GM21717 (cell line): ENCODE results near the gene RABGGTB.
"Not testable (repeated sequence)": the region's sequence is repeated elsewhere in the genome, so short reads cannot be mapped to it uniquely, and the experiment has no call there.

Experiments used
- ATAC-seq: cut with Tn5 transposase; IDR thresholded peaks from one replicate; pipeline ENCODE4 v1.9.1; 2021; ENCODE audit warnings: mild to moderate bottlenecking, moderate library complexity; ENCODE audit not compliant: unreplicated experiment

Gene RABGGTB

DNA sequence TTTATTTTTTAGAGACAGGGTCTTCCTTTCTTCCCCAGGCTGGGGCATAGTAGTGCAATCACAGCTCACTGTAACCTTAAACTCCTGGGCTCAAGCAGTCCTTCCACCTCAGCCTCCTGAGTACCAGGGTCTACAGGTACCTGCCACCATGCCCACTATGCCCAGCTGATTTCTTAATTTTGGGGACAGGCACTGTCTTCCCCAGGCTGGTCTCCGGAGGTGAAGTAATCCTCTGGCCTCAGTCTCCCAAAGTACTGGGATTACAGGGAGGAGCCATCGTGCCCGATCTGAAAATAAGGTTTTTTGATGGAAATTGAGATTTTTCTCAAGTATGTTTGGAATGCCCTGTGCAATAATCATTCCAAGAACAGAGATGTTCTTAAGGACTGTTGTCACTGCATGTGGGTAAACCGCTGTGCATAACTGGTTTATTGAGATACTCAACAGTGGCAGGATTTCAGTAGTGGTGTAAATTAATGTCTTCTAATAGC is 9.7 kb downstream of the RABGGTB start:
- ATAC-seq: no peak

DNA sequence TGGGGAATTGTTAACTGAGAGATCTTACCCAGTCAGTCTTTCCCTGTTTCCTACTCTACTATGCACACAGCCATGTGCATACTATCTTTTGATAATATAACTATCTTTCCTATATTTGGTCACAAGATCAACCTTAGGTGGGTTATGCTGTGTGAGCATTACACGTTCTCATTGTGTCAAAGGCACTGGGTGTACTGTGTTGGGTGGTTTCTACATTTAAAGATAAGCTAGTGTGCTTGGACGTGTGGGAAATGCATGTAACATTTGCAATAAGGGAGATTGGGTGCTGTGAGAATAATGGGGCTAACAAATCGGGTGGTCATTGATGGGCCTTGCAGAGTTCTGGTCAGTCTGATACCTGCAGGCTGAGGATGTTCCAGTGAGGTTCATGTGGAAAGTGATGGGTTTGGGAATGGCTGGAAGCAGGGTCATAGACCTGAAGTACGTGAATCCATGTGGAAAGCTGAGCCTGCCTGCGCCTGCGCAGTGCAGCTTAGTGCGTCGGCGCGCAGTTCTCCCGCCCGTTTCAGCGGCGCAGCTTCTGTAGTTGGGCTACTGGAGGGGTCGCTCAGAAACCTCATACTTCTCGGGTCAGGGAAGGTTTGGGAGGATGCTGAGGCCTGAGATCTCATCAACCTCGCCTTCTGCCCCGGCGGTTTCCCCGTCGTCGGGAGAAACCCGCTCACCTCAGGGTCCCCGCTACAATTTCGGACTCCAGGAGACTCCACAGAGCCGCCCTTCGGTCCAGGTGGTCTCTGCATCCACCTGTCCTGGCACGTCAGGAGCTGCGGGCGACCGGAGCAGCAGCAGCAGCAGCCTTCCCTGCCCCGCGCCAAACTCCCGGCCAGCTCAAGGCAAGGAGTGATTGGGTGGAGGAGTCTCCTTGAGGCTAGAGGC is 10.6 kb downstream of the RABGGTB start, which contains the start of gene MSH4:
Gene MSH4, plus strand, starts transcription at position 507 of the 897 bp plus-strand sequence. Its CDS starts 104 bp downstream, at position 611.
- ATAC-seq: no peak

DNA sequence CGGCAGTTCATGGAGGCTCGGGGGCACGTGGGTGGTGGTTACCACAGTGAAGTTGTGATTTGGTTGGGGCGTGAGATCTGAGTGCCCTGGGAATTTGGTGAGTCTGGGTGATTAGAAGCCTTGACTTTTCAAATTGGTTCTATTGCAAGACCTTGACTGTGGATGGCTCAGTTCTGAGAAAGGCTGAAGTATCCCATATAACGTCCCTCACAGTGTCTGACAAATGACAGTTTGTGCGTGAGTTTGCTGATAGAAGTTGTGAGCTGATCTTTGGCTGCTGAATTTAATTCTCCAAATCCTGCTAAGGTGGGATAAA is 11.2 kb downstream of the RABGGTB start:
- ATAC-seq: no peak

DNA sequence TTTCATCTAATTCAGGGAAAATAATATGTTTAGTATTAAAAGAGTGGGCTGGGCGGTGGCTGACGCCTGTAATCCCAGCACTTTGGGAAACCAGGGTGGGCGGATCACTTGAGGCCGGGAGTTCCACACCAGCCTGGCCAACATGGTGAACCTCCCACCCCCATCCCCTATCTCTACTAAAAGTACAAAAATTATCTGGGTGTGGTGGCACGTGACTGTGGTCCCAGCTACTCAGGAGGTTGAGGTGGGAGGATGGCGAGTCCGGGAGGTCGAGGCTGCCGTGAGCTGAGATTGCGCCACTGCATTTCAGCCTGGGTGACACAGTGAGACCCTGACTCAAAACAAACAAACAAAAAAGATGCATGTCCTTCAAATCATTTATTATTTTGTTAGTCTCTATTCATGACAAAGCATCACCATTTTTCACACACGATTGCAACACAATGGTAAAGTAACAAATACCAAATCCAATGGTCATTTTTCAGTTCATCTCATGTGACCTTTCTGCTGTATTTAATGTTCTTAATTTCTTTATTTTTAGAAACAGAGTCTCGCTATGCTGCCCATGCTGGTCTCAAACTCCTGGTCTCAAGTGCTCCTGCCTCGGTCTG is 11.7 kb downstream of the RABGGTB start:
- ATAC-seq: no peak

DNA sequence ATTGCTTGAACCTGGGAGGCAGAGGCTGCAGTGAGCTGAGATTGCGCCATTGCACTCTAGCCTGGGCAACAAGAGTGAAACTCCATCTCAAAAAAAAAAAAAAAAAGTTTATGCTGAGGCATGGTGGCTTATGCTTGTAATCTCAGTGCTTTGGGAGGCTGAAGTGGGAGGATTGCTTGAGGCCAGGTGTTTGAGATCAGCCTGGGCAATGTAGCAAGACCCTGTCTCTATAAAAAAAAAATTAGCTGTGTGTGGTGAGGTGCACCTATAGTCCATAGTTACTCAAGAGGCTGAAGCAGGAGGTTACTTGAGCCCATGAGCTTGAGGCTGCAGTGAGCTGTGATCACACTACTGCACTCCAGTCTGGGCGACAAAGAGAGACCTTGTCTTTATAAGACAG is 15.4 kb downstream of the RABGGTB start:
- ATAC-seq: not testable (repeated sequence)

DNA sequence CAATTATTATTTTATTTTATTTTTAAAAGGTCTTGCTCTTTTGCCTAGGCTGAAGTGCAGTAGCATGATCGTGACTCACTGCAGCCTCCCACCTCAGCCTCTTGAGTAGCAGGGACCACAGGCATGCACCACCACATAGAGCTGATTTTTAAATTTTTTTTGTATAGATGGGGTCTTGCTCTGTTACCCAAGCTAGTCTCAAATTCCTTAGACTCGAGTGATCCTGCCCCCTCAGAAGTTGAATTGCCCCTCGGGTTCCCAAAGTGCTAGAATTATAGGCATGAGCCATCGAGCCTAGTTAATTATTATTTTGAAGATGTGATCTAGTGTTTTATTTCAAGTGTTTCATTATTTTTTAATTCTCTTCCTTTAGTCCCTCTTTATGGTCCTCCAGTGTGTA is 22.9 kb downstream of the RABGGTB start:
- no peak for ATAC-seq

DNA sequence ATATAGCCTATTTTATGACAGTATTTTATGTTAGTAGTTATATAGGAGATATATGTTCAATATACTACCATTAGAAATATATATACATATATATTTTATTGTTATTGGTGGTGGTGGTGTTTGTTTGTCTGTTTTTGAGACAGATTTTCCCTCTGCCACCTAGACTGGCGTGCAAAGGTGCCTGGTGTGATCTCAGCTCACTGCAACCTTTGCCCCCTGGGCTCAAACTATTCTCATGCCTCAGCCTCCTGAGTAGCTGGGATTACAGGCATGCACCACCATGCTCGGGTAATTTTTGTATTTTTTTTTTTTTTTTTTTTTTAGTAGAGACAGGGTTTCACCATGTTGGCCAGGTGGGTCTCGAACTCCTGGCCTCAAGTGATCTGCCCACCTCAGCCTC is 24.1 kb downstream of the RABGGTB start:
- not testable (repeated sequence) for ATAC-seq

DNA sequence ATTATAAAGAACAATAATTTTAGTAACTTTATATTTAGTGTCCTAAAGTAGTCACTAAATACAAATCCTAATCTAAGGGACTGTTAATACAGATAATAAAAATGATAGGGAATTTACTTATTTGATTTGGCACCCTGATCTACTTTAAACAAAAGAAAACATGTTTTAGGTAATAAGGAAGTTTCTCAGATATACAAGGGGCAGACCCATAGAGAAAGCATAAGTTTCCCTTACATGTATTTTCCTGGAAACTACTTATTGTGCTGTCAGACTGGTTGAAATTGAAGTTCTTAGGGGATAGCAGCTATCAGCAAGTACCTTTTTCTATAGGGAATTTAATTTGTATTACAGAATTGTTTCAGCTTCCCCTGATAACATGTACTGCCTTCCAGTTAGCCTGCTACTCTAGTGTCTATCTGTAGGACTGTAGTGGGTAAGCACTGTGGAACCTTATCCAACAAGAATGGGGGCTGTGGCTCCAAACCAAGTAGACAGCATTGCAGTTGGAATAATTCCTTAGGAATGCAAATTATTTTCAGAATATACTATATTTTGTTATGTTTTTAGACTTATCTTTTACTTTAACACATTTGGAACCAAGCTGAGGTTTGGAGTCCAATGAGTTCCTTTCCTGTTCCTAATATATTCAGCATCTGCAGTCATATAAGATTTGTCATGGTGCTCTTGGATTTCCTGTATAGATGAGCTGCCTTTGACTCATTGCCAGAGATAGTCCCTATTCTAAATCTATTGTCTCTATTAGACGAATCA is 25.3 kb downstream of the RABGGTB start:
- no peak for ATAC-seq

DNA sequence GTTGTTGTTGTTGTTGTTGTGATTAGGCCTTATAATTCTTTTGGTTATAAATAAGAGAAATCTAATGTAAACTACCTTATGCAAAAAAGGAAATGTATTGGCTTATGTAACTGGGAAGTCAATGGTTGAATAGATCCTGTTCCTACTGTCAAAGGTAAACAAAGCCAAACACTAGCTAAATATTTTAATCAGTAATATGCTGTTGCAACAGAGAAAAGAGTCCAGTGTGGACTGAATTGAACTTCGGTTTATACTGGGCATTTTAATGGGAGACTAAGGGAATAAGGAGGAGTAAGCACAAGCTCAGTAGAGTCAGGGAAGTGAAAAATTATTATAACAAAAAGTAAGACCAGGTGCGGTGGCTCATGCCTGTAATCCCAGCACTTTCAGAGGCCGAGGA is 26.0 kb downstream of the RABGGTB start:
- no peak for ATAC-seq

DNA sequence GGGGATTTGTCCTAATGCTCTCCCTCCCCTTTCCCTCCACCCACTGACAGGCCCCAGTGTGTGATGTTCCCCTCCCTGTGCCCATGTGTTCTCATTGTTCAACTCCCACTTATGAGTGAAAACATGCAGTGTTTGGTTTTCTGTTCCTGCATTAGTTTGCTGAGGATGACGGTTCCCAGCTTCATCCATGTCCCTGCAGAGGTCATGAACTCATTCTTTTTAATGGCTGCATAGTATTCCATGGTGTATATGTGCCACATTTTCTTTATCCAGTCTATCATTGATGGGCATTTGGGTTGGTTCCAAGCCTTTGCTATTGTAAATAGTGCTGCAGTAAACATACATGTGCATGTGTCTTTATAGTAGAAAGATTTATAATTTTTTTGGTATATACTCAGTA is 37.5 kb downstream of the RABGGTB start:
- ATAC-seq: not testable (repeated sequence)

DNA sequence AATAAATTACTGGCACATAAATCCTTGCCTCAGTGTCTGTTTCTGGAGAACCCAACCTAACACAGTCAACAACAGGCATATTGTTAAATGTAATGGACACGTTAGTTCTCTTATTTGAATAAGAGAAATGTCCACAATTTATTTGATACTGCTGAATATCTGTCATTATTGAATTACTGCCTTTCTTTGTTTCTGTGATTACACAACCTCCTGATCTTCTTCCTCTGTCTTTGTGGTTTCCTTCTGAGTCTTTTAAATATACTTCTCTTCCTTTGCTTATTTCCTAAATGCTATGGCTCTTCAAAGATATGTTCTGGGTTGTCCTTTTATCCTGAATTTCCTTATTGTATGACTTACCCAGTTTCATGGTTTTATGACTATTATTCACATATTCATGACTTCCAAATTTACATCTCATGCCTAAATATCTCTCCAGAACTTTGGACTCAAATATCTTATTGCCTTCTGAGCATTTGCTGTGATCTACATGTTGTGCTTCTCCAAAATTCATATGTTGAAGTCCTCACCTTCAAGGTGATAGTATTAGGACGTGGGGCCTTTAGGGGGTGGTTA is 50.6 kb downstream of the RABGGTB start:
- ATAC-seq: no peak

DNA sequence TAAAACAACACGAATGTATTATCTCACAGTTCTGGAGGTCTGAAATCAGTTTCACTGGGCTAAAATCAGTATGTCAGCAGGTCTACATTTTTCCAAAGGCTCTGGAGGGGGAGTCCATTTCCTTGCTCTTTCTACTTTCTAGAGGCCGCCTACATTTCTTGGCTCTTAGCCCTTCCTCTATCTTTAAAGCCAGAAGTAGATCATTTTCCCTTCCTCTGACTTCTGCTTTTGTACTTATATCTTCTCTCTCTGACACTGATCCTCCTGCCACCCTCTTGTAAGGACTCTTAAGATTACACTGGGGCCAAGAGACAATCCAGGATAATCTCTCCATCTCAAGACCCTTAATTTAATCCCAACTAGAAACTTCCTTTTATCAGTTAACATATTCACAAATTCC is 52.0 kb downstream of the RABGGTB start:
- no peak for ATAC-seq

DNA sequence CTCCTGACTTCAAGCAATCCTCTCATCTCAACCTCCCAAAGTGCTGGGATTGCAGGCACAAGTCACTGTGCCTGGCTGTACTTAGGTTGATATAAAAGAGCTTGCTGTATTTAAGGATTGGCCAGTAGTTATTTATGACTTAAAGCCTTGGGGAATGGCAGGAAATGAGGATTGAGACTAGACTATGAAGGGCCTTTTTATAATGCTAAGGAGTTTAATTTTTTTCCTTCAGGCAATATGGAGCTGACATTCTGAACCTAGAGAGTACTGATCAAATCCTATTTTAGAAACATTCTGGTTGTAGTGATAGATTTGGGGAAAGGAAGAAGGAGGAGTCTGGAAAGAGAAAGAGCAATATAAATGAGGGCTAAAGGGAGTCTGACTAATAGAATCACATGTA is 55.4 kb downstream of the RABGGTB start:
- ATAC-seq: no peak
